ENCODE data around the gene VHLL.

Gene VHLL

GRCh38 chr1:156285437-156285836 lies 13.7 kb downstream of the VHLL start:
- no peak for TF ChIP-seq CTCF (conservative IDR thresholded peaks at IDR 0.05; ENCODE audit: low read depth)
- ChIA-PET CTCF (interaction anchor here (0.6 kb wide), 1 partner anchor 60 kb away, joined by 3 read pairs; no protein-coding TSS in a partner anchor), POLR2A (ENCODE audit: low non-redundant PET) (no interaction called here)
- peak overlapping the region; percentile 55 for H3K27ac ChIP-seq
- no peak for DNase-seq (ENCODE audit: low spot score)

DNA sequence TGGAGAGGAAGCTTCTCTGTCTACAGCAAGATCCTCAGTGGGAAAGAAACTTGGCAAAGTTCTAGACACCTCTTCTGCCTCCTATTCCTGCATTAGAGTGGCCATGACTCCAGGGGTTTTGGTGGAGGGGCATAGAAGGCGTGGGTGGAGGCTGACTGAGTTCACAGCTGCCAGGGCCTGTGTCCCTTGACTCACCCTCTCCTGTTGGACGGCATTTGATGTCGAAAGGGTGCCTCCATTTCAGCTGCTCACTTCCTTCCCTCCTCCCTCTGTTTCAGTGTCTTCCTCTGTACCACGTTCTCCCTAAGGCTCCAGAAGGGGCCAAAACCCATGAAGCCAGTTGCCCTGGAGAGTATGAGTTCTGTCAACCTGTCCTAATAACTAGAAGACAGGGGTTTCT lies 14.3 kb downstream of the VHLL start:
- POLR2A ChIA-PET (ENCODE audit: low non-redundant PET), result interaction anchor here (0.5 to 0.7 kb wide), 4 partner anchors 14 to 244 kb away, joined by 3 to 8 read pairs (median 3); no protein-coding TSS in a partner anchor
- CTCF ChIA-PET, result interaction anchor here (0.6 kb wide), 1 partner anchor 11 kb away, joined by 3 read pairs; the partner anchor contains the start of gene GLMP
- H3K27ac ChIP-seq, result peak overlapping the region; percentile 55
- DNase-seq (ENCODE audit: low spot score), result no peak
- TF ChIP-seq CTCF (conservative IDR thresholded peaks at IDR 0.05; ENCODE audit: low read depth), result no peak

GRCh38 chr1:156284112-156284511 lies 15.0 kb downstream of the VHLL start, which contains the start of gene TMEM79:
Gene TMEM79, plus strand, starts transcription at chr1:156284325. Its CDS starts 902 bp downstream, at chr1:156285227.
- peak; percentile 64 for DNase-seq (ENCODE audit: low spot score)
- ChIA-PET CTCF (interaction anchor here (0.6 kb wide), 1 partner anchor 11 kb away, joined by 3 read pairs; the partner anchor contains the start of gene GLMP), POLR2A (ENCODE audit: low non-redundant PET) (interaction anchor here (0.7 kb wide), 1 partner anchor 245 kb away, joined by 3 read pairs; no protein-coding TSS in a partner anchor)
- no peak for TF ChIP-seq CTCF (conservative IDR thresholded peaks at IDR 0.05; ENCODE audit: low read depth)
- peak within 1 kb of the TSS; percentile 88 for H3K27ac ChIP-seq

- POLR2A ChIA-PET (ENCODE audit: low non-redundant PET), result no interaction called here
- H3K27ac ChIP-seq, result no peak overlapping the region
- no peak for DNase-seq (ENCODE audit: low spot score)
- TF ChIP-seq CTCF (conservative IDR thresholded peaks at IDR 0.05; ENCODE audit: low read depth), result no peak
- CTCF ChIA-PET, result interaction anchor here (0.6 kb wide), 1 partner anchor 164 kb away, joined by 3 read pairs; no protein-coding TSS in a partner anchor
Observed at GRCh38 chr1:156283521-156283920, 15.6 kb downstream of the VHLL start.

- DNase-seq (ENCODE audit: low spot score), result peak; percentile 92
- TF ChIP-seq CTCF (conservative IDR thresholded peaks at IDR 0.05; ENCODE audit: low read depth), result no peak
- H3K27ac ChIP-seq, result peak within 1 kb of the TSS; percentile 88
- ChIA-PET CTCF (interaction anchor here (0.6 to 1.9 kb wide), 3 partner anchors 37 to 275 kb away, joined by 3 to 7 read pairs (median 3); no protein-coding TSS in a partner anchor), POLR2A (ENCODE audit: low non-redundant PET) (interaction anchor here (1.3 kb wide), 1 partner anchor 10 kb away, joined by 3 read pairs; no protein-coding TSS in a partner anchor)
Observed at GRCh38 chr1:156282479-156283222, 16.5 kb downstream of the VHLL start, which contains the start of gene SMG5. Gene SMG5, minus strand, starts transcription at chr1:156282825. Its CDS starts 145 bp downstream, at chr1:156282680.

- POLR2A ChIA-PET (ENCODE audit: low non-redundant PET), result interaction anchor here (0.6 to 1.3 kb wide), 2 partner anchors 9 to 50 kb away, joined by 3 read pairs; no protein-coding TSS in a partner anchor
- DNase-seq (ENCODE audit: low spot score), result no peak
Observed at GRCh38 chr1:156281693-156282478, 17.2 kb downstream of the VHLL start.

More at GRCh38 chr1:156281693-156282478, 17.2 kb downstream of the VHLL start:
- H3K27ac ChIP-seq, result peak overlapping the region; percentile 88
- no peak for TF ChIP-seq CTCF (conservative IDR thresholded peaks at IDR 0.05; ENCODE audit: low read depth)
- CTCF ChIA-PET, result interaction anchor here (1.9 kb wide), 1 partner anchor 38 kb away, joined by 7 read pairs; no protein-coding TSS in a partner anchor
